GM19023 (cell line): ENCODE results near the gene MAML3.
A peak's percentile ranks its signal among the peaks of the same experiment; 100 is the strongest.

Source experiments
- ATAC-seq: cut with Tn5 transposase; IDR thresholded peaks from one replicate; pipeline ENCODE4 v1.9.1; 2021; ENCODE audit warnings: mild to moderate bottlenecking, moderate library complexity; ENCODE audit not compliant: unreplicated experiment

Gene MAML3

GRCh38 chr4:140080883-140081282, 73.1 kb downstream of the MAML3 start:
- ATAC-seq: no peak

DNA sequence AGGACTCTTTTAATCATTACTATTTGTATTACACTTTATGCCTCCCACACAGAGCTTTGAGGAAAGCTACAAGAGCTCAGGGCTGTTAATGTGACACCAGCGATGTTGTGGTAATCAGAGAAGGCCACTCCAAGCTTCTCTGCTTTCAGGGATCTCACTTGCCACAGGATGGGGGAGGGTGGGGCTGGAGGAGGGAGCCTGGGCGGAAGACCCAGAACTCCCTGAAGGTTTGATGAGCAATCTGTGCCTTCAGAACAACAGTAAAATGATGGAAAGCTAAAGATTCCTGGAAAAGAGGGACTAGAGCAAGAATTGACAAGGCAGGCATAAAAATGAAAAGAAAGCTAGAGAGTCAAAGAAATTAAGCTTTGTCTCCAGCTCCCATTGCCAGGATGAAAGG, 75.6 kb downstream of the MAML3 start:
- no peak for ATAC-seq

DNA sequence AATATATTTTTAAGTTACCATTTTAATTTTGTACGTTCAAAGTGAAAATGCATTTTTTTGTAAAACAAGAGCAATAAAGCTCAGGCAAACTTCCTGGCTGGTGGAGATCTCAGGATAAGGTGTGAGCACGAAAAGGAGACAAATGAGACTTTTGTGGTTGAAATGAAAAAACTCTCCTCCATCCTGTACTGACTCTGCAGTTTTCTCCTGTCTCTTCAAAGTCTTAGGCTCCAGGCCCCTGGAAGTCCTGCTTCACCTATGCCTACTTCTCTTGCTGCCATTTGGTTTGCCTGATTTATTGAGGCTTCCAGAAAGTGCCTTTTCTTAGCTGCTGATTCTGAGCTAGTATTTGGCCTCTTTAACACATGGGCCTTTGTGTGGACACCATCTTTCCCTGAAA, 77.7 kb downstream of the MAML3 start:
- no peak for ATAC-seq

- ATAC-seq: peak; percentile 91
Measured at GRCh38 chr4:140071806-140072205, 82.2 kb downstream of the MAML3 start.

DNA sequence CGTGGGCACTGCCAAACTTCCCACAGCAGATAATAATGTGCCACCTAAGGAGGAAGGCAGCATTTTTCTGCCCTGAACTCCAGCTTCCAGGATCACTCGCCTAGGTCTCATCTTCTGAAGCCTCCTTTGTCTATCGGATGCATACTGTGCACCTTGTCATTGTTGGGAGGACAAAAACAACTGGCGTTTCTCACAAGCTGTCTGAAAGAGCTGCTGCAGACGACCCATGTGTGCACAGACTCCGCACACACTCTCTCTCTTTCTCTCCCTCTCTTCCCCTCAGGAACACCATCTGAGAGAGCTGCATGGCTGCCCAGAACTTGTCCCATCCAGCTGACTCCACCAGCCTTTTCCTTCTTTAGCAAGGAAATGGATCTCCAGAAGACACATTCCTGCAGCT, 83.0 kb downstream of the MAML3 start:
- ATAC-seq: no peak

DNA sequence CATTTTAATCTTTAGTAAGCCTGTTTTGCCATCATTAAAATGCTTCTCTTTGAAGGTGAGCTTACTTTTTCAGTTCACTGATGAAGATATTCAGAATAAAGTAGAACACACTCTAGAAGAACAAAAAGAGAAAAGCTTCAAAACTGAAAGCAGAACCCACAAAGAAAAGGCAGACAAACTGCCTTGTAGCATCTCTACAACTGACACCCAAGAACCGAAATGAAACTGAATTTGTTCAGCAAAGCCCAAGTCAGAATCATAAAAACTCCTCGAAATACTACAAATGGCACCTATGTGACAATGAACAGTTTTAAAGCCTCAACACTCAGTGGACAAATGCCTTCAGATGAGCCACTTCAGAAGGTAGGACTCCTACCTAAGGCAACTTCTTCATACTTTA, 83.6 kb downstream of the MAML3 start:
- ATAC-seq: no peak

- no peak for ATAC-seq
Measured at GRCh38 chr4:140069066-140069465, 84.9 kb downstream of the MAML3 start.

GRCh38 chr4:140068271-140068670, 85.7 kb downstream of the MAML3 start:
- no peak for ATAC-seq

DNA sequence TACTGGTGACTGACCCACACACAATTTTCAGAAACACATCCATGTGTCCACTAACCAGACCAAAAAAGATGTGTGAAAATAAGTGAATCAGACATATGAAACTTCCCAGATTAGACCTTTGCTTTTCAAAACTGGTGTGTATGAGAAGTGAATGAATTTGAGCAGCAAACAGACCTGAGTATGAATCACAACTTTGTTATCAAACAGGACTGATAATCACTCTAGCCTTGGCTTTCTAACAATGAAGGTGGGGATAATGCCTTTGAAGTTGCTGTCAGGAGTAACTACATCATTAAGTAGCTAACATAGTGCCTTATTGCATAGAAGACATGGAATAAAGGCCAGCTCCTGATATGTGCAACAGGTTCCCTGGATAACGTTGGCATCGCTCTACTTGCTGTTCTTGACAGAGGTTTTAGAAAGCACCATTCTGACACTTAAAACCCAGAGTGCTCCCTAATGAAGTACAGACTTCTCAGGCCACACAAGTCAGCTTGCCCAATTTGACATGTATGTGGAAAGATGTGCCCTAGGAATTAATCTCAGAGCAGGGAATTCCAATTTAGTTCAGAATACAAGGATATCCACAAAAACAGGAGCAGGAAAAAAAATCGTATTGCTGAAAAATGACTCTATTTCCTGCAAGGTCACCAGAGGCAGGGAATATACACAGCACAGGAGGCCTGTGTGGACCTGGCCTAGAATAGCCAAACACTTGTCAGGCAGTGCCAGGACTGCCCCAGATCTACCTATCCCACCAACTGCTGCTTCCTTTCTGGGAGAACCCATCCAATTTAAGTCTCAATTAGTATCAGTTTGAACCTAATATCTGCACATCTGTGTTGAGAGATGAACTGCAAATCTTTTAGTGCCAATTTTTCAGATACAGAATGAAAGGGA, 87.7 kb downstream of the MAML3 start:
- ATAC-seq: no peak

- no peak for ATAC-seq
Measured at GRCh38 chr4:140065393-140065792, 88.6 kb downstream of the MAML3 start.

- ATAC-seq: no peak
Measured at GRCh38 chr4:140061659-140062289, 92.2 kb downstream of the MAML3 start.

- no peak for ATAC-seq
Measured at GRCh38 chr4:140061194-140061593, 92.8 kb downstream of the MAML3 start.

GRCh38 chr4:140059159-140059558, 94.8 kb downstream of the MAML3 start:
- no peak for ATAC-seq

DNA sequence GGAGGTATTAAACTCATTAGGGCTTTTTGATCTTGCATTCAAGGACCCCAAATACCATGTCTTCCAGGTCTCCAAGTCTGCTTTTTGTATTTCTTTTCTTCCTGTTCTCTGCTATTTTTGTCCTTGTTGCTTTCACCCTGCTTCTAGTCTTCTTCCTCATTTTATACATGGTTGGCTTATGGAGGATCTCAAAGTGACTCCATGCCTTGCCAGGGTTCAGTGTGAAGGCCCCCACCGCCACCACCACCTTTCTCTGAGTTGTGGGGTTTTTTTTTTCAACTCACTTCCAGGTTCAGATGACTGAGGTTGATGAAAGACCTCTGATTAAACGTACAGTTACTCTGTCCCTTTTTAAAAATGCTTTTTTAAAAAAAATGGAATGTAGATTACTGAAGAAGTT, 96.3 kb downstream of the MAML3 start:
- no peak for ATAC-seq

DNA sequence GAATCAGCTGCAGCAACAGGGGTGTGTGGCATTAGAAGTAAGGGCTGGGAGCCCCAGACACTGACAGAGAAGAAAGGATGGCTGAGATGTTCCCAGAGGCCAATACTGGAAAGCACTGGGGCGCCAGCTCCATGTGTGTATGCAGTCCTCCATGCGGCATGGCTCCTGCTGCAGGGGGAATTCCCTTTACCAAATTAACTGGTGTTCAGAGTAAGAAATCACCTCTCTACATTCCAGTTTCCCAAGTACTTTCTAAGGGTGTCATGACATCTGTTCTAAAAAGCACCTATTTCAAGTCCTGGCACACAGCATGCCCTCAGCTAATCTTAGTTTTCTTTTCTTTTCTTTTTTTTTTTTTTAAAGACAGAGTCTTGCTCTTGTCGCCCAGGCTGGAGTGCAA, 98.0 kb downstream of the MAML3 start:
- no peak for ATAC-seq

DNA sequence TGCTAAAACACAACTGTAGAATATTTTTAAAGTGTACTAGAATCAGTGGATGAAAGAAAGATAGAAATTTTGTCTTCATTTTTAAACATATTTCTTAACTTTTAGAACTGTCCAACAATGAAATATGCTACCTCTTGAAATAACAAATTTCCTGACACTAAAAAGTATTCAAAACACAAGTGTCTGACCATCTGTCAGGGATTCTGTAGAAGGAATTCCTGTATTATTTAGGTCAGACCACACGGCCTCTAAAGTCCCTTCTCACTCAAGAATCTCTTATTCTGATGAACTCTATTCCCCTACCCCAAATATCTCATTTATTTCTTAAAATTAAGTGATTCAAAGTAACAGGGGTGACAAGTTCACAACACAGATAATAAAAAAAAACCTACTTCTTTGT, 99.1 kb downstream of the MAML3 start:
- ATAC-seq: no peak

DNA sequence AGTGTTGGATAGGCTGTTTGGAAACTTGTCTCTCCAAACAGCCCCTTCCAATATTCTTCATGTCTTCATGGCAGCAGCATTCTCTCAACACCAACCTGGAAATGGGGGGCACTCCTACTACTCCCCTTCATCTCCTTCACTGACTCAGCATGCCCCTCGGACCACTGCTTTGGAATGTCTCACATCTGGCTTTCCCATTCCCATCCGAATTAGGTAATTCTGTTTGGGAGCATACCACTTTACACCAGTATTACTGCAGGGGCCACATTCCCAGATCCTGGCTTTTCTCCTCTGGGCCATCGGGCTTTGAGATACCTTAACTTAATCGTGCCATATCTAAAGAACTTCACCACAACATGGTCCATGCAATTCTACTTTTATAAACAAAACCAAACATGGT, 100.8 kb downstream of the MAML3 start:
- no peak for ATAC-seq

- no peak for ATAC-seq
Measured at GRCh38 chr4:140052050-140052449, 101.9 kb downstream of the MAML3 start.

DNA sequence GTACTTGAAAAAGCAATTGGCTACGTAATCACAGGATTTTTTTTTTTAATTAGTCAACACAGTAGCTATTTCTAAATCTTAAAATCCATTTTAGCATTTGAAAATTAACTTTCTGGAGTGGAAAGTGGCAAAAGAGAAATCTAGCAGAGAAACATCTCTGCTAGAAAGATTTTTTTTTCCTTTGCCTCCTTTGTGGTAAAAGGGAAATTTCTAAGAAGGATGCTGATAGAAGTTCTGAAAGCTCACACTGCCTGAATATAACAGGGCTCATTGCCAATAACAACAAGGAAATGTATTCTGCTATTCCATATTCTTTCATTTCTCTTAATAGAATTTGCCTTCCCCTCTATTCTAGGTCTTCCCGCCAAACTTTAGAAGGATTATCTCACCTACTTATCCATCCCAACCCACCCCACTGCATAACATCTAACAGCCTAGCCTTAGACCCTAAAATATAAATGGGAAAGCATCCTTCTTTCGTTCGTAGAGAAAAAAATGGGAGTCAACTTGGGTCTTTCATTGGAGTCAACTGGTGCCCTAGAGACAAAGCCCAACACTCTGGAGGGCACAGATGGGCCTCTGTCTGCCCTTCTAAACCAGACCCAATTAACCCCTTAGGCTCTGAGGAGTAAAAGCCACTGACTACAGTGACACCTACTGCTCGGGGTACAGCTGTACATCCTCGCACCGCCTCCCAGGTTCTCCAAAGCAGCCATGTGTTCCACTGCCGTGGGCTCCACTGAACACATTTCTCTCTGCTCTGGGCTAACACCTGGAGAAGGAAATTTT, 103.9 kb downstream of the MAML3 start:
- ATAC-seq: no peak

DNA sequence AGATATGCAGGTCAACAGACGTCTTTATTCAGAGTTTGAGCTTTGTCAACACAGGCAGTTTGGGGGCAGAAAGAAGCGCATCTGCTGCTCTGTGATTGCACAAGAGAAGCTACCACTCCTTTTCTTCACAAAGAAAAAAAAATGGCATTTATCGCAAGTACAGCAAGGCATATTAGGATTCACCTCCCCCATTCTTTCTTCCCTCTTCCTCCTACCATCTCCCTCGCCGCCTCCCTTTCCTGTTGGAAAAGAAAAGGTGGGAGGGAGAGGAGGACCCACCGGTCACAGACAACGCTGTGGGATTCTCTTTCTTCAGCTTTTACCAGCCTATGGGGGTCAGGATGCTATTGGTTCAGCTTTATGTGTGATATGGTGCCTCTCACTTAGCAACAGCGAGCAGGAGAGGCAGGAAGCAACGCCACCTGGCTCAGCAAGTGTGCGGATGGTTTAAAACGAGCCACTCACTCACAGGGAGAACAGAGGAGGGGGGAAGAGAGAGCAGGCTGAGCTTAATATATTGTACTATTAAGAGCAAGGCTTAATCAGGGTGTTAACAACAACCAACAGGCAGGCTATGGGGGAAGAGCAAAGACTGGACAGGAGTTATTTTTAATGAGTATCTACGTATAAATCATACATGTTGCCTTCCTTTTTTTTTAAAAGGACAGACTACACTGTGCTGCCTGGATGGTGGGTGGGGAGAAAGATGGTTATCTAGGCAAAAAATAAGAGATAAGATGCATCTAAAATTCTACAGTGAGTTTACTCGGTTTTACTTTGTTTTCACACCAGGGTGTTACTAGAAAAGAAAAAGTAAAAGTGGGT, 104.7 kb downstream of the MAML3 start:
- ATAC-seq: no peak
